ENCODE measurements around the gene MRPL48.

MRPL48 gene

DNA sequence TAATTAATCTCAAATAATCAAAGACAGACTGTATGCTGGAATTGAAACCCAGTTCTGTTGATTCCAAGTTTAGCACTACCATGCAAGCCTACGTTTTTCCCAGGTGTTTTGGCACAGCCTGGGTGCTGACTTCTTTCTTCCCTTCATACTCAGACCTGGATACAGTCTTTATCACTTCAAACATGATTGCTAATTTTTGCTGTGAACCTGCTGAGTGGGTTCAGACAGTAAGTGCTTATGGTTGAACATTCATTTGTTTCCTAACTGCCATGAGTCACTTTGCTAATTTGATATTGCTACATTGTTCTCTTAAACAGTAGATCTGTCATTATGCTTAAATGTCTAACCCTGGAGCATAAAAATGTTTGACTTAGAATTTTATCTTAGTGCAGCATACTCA, 101.3 kb downstream of the MRPL48 start:
- no peak for DNase-seq (ENCODE audit: low read depth in 2 of 2)

GRCh38 chr11:73889536-73889935, 101.9 kb downstream of the MRPL48 start:
- no peak for DNase-seq (ENCODE audit: low read depth in 2 of 2)

DNA sequence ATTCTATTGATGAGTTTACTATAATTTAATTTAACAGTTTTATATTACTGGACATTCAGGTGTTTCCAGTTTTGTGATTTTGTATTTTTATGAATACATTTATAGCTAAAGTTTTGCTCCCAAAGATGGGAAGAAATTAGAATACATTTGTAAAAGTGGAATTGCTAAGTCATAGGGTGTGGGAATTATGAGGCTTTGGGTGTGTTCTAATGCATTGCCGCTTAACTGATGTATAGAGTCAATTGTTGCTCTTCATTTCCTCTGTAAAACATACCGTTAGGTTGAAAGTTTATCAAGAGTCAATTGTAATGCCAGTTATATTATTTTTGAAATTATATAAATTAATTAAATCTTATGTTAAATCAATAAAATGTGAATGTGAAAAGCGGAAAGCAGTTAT, 105.4 kb downstream of the MRPL48 start:
- no peak for DNase-seq (ENCODE audit: low read depth in 2 of 2)

DNA sequence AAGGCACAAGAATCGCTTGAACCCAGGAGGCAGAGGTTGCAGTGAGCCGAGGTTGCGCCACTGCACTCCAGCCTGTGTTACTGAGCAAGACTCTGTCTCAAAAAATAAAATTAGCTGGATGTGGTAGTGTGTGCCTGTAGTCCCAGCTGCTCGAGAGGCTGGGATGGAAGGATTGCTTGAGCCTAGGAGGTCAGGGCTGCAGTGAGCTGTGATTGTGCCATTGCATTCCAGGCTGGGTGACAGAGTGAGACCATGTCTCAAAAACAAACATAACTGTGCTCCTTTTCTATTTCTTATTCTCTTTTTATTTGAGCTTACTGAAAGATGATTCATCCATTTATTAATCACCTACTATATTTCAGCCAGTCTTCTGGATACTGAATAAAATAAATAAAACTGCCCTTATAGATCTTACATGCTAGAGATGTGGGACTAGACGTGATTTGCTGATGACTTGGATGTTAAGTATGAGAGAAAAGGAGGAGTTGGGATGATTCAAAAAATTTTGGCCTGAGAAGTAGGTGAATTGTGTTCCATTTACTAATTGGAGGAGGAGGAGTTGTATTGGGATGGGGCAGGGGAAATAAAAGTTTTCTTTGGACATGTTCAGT, 107.2 kb downstream of the MRPL48 start:
- no peak for DNase-seq (ENCODE audit: low read depth in 2 of 2)

DNA sequence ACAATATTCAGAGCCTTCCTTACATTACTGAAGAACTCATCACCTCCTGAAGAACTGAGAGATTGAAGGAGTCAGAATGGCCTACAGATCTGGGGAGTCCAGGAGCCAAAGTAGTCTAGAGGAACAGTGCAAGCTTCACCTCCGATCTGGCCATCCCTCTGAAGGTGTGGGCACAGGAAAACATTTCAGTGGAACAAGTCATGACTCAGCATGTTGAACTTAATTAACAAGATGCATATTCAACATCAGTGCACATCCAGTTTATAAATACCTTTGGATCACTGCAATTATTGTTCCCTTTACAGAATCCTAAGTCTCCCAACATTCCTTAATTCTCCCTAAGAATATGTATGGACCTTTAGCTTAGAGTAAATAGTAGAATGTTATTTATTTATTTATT, 114.6 kb downstream of the MRPL48 start:
- no peak for DNase-seq (ENCODE audit: low read depth in 2 of 2)

DNA sequence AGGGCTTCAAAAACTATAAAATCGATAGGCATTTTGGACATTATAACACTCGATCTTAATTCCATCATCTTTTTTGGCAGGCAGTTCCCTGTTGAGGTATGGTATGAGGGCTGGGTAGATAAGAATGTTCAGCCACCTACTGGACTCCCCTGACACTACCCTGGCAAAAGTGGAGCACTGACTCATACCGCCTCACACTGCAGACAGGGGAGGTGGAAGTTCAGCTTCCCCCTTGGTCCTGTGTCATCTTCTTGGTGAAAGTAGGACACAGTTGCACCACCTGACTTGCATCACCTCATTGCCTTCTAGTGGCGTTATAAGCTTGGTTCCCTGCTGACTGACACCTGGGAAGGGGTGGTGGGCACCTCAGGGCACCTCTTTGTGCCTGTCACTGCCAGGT, 119.5 kb downstream of the MRPL48 start:
- DNase-seq (ENCODE audit: low read depth in 2 of 2), result no peak

GRCh38 chr11:73912026-73912425, 124.4 kb downstream of the MRPL48 start:
- no peak for DNase-seq (ENCODE audit: low read depth in 2 of 2)

DNA sequence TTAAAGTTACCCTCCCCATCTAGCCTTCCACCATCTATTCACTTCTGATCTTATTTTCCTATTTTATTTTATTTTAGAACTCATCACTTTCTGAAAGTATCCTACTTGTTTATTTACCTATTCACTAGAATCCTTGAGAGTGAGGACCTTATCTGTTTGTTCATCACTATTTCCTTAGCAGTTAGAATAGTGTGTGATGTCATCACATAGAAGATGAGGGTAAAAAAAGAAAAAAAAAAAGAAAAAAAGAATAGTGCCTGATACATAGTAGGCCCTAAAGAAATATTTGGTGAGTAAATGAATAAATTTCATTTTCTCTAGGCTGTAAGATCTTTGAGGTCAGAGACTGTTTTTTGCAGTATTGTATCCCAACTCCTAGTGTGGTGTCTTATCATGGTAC, 125.8 kb downstream of the MRPL48 start:
- DNase-seq (ENCODE audit: low read depth in 2 of 2), result no peak

DNA sequence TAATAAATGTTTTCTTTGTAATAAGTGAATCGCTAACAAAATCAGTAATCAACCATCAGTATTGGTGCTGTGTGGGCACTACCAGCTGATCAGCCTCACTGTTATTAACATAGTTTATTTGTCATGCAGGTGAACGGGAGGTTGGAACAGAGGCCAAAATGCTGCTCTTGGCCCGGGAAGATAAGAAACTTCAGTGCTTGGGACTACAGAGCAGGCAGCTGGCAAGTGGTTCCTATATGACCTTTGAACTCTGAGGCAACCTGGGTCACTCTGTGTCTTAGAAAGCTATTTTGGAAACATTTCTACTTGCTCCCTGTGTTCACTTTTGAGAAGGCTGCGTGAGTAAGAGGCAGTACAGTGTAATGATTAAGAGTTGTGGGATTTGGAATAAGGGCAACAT, 126.6 kb downstream of the MRPL48 start:
- no peak for DNase-seq (ENCODE audit: low read depth in 2 of 2)

Data from activated CD4-positive, alpha-beta T cell treated with anti-CD3 and anti-CD28 coated beads for 24 hours (primary cell).